GM12864 (cell line): ENCODE measurements around the gene RBFOX2.
A peak's percentile ranks its signal among the peaks of the same experiment; 100 is the strongest.

Source experiments
- DNase-seq: peaks from one replicate; pipeline ENCODE4 v3.0.0-alpha.2; 2011; ENCODE audit warnings: low read depth
- H3K4me3 ChIP-seq: 2 replicates; pipeline ENCODE4 v1.5.1; 2011; ENCODE audit warnings: mild to moderate bottlenecking, low read depth, low read length, control low read depth
- TF ChIP-seq, protein P1 (sequence below): IDR thresholded peaks from 2 replicates; pipeline ENCODE4 v1.5.1; 2011; ENCODE audit warnings: low read depth, mild to moderate bottlenecking, moderate library complexity, low read length, control low read depth, inconsistent platforms; ENCODE audit errors: missing control alignments

Gene RBFOX2

DNA sequence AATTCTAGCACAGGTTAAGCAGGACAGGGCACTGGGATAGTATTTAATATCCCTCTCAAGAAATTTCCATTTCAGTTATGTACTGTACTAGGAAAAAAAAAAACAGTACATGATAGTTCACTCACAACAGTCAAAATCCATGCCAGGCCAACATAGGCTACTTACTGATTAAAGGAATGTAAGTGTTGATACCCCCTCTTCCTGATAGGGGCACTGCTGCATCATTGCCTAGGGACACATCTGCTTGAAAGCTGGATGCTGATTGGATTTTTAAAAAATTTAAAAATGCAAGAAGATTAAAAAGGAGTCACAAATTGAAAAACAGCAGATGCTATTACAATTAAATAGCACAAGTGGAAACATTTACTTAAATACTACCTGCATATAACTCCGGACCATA is 267.6 kb downstream of the RBFOX2 start:
- DNase-seq = no peak
- H3K4me3 ChIP-seq = no peak overlapping the region

DNA sequence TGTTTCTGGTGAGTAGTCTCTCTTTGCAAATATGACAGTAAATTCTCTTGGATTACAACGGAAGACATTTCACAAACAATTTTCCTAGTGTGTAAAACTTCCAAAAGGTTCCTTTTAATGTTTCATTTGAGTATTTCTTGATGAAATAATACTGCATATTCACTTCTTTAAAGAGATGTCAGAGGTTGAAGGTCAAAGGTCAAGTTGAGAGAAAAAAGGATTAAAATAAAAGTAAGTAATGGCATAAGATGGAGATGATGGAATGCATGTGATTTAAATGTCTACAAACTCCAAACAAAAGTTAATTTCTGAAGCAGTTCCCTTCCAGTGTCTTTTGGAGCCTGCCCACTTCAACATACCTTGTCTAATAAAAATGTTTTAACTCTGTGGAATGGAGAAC is 270.2 kb downstream of the RBFOX2 start:
- TF ChIP-seq, protein P1, sequence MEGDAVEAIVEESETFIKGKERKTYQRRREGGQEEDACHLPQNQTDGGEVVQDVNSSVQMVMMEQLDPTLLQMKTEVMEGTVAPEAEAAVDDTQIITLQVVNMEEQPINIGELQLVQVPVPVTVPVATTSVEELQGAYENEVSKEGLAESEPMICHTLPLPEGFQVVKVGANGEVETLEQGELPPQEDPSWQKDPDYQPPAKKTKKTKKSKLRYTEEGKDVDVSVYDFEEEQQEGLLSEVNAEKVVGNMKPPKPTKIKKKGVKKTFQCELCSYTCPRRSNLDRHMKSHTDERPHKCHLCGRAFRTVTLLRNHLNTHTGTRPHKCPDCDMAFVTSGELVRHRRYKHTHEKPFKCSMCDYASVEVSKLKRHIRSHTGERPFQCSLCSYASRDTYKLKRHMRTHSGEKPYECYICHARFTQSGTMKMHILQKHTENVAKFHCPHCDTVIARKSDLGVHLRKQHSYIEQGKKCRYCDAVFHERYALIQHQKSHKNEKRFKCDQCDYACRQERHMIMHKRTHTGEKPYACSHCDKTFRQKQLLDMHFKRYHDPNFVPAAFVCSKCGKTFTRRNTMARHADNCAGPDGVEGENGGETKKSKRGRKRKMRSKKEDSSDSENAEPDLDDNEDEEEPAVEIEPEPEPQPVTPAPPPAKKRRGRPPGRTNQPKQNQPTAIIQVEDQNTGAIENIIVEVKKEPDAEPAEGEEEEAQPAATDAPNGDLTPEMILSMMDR = no peak
- H3K4me3 ChIP-seq = no peak overlapping the region
- DNase-seq = no peak

More for the DNA sequence above, 267.6 kb downstream of the RBFOX2 start:
- TF ChIP-seq, protein P1 = peak; percentile 23

DNA sequence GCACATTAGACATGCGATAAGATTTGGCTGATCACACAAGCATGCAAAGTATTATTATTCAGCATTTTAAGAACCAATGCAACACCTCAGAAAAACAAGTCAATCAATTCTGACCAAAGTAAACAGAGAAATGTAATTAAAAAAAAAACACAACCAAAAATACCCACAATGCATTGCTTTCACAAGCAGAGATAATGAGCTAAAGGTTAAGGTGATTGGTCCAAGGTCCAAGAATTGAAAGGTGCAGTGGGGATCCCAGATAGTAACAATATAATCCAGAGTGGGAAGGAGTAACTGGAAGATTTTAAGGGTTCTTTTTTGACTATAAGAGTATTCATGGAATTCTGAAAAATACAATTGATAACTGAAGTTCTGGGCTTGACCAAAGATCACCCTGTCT is 271.9 kb downstream of the RBFOX2 start:
- H3K4me3 ChIP-seq = no peak overlapping the region
- TF ChIP-seq, protein P1 = no peak
- no peak for DNase-seq

DNA sequence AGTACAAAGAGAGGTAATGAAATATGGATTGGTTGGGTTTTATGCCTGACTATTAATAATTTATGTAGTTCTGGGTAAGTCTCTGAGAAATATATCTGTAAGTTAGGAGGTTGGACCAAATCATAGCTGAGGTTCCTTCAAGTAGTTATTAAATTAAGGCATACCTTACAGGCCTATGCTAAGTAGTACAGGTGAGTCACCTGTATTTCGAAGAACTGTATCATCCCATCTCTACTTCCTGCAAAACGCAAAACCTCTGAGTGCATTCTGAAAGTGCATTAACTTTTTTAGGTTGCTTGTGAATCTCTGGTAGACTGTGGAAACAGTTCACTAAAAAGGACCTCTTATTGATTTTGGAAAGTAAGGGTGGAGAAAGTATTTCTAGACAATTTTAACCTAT is 273.9 kb downstream of the RBFOX2 start:
- TF ChIP-seq, protein P1 = no peak
- DNase-seq = no peak
- H3K4me3 ChIP-seq = no peak overlapping the region

DNA sequence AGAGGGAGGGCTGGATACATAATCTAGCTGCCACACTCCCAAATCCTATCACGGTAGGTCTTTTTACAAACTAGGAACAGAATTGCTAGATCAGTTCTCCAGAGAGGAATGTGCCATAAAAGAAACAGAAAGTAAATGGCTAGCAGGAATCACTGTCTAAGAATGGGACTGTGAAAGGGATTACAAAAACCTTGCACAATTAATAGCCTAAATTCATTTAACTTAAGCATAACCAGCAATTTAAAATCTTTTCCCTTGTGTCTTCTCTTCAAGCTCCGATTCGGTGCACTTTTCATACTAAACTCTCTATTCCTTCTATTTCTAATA is 275.8 kb downstream of the RBFOX2 start:
- TF ChIP-seq, protein P1 = no peak
- H3K4me3 ChIP-seq = no peak overlapping the region
- DNase-seq = no peak

DNA sequence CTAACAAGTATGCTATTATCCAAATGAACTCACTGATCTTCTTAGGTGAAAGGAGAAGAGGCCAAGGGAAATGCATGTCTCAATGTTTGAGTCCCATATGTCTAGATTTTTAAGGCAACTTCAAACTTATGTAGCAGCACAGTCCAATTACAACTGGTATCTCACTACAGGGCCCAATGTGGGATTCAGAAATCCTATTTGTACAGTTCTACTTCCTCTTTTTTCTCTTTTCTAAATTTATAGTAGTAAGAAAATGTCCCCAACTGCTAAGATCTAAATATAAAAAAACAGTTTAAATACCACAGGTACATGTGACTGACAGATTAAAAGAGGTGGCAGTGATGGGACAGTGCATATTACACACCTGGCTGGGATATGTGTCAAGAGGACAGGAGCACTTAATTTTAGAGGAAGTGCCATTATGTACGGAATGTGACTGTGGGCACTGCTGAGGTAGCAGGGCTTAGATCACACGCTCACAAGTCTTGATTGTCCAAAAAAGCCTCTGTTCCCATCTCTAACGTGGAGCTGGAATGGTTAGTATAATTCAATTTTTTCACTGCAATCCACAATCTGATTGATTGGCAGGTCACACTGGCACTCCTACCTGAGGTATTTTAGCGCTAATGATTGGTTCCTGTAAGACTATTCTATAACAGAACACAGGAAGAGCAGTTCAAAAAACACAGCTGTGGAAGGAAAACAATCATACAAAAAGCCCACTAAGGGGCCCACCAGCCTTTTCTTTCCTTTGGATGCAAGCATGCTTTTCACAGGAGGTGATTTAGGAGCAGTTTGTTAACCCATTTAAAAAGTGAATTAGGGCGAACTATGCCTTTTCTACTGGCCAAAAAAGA is 276.4 kb downstream of the RBFOX2 start:
- no peak for DNase-seq
- H3K4me3 ChIP-seq = no peak overlapping the region
- TF ChIP-seq, protein P1 = no peak

DNA sequence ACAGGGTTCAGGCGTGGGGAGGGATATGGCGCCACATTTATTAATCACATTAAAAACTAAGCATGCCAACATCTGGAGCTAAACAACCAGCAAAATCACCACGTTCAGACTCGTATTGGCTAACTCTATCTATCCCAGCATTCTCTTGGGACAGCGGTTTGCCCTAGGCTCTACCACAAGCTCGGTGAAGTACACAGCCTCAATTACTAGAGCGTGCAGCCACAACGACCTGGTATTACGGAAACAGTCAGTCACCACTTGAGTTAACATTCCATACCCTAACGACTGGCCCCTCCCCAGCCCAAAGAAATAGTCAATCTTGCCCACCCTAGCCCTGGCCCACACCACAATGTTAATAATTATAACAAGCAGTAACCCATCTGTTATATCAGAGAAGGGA is 278.8 kb downstream of the RBFOX2 start:
- DNase-seq = no peak
- TF ChIP-seq, protein P1 = no peak
- no peak overlapping the region for H3K4me3 ChIP-seq
